AG20443 (cell line): Measurements from ENCODE around the gene RASAL2.
"Not testable (repeated sequence)": the region's sequence is repeated elsewhere in the genome, so short reads cannot be mapped to it uniquely, and the experiment has no call there.

Experiments used
- DNase-seq: peaks from one replicate; pipeline ENCODE4 v3.0.0; 2012; ENCODE audit warnings: low spot score, mixed read lengths

The RASAL2 gene

GRCh38 chr1:178119628-178120027 is 25.7 kb downstream of the RASAL2 start:
- DNase-seq, result no peak

DNA sequence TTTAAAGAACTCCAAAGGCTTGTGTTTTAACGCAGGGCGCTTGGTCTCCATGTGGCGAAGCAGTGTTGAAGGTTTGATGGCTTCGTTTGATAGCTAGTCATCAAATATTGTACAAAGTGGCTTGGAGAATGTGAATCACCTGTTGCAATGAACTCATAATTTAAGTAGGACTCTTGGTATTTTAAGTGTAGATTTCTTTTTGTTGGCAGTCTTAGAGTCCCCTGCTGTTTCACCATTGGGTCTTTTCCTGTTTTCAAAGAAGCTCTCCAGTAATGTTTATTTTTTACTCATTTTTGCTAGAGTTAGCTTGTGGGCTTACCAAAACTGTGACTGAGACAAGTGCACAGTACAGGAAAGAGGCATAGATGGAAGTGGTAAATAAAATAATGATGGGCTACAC is 26.2 kb downstream of the RASAL2 start:
- DNase-seq, result no peak

DNA sequence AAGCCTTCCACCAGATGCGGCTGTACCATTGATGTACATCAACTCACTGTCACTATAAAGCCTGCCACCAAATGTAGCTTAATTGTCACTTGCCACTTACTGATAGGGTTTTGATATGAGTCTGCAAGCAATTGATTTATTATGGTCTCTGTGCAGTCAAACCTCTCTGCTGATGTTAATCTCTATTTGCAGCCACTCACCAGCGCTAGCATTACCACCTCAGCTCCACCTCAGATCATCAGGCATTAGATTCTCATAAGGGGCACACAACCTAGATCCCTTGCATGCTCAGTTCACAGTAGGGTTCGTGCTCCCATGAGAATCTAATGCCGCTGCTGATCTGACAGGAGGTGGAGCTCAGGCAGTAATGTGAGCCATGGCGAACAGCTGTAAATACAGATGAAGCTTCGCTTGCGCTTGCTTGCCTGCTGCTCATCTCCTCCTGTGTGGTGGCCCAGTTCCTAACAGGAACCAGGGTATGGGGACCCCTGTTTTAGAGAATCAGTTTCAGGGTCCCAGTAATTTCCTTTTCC is 26.7 kb downstream of the RASAL2 start:
- not testable (repeated sequence) for DNase-seq

GRCh38 chr1:178121883-178122282 is 28.0 kb downstream of the RASAL2 start:
- DNase-seq, result no peak

DNA sequence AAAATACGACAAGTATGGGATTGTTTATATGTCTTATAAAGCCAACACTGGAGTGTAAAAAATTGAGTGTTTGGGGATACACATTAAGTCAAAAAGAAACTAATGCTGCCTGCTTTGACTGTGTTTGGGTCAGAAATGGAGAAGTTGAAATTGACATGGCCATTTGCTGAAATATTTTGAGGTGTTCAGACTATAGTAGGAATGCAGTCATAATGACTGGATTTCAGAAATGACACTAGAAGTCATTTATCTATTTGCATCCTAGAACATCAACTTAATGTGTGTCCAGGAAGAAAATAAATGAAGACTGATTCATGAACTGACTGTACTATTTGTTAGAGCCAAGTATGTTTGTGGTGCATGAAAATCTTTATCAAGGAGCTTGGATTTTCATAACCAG is 28.4 kb downstream of the RASAL2 start:
- DNase-seq, result no peak

GRCh38 chr1:178124115-178124514 is 30.2 kb downstream of the RASAL2 start:
- no peak for DNase-seq

- no peak for DNase-seq
Measured at GRCh38 chr1:178126261-178126660, 32.4 kb downstream of the RASAL2 start.

DNA sequence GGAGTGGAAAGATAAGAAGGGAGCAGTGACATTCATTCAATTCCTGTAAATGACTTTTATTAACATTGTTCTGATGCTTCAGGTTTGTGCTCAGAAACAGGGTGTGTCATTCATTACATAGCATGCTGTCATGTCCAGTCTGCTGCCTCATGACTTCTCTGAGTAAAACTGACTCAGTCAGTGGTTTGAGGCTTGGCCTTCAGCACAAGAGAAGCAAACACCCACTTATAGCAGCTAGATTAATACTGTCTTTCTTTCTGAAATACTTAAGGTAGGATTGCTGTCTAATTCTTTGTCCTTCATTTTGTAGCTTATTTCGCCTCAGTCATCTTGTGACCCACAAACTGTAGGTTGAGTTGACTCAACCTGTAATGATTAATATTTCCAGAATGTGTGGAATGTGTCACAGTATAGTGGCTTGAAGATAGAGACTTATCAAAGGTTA is 32.9 kb downstream of the RASAL2 start:
- peak; percentile 70 for DNase-seq

DNA sequence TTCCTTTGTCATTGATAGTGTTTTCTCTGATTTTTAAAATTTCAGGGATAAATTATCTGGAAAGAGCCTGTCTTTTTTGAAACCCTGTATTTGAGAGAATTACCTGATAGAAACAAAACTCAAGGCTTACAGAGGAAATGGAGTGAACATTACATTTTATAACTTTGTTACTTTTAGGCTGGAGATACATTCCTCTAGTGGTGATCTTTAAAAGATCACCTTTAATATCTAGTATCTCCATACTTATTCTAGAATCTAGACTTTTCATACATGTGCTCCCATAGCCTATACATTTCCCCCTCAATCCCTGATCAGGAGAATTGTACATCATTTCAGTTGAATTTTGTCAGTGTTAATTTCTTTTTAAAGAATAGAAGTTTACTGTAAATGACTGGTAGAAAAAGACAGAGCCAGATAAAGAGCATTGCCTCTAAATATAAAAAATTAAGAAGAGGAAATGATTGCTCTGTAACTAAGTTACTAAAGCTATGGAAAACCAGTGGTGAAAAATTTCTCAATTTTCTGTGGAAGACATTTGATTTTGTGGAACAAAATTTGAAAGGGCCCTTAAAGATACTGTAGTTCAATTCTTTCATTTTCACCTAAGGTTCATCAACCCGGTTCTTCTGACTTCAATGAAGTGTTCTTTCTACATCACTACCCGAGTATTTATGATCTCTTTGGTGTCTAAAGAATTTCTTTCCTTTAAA is 33.7 kb downstream of the RASAL2 start:
- DNase-seq, result no peak

GRCh38 chr1:178133239-178133989 is 39.5 kb downstream of the RASAL2 start:
- no peak for DNase-seq

GRCh38 chr1:178134061-178134460 is 40.2 kb downstream of the RASAL2 start:
- peak; percentile 61 for DNase-seq

DNA sequence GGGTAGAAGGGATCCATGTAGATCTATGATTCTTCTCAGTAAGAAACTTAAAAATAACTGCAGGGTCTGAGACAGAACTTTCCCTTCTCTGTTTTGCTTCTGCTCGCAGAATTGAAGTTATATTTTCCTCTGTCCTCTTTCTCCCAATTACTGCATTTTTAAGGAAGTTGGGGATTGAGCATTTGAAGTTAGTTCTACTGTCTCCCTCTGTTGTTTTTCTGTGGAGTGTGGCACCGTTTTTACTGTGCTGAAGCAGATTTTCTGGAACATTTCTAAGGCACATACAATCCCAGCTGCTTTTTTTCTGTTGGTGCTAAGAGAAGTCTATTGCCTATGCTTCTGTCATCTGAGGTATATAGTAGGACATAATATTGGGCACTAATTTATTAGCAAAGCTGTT is 43.3 kb downstream of the RASAL2 start:
- DNase-seq, result no peak

GRCh38 chr1:178142806-178143205 is 48.9 kb downstream of the RASAL2 start:
- DNase-seq, result no peak

DNA sequence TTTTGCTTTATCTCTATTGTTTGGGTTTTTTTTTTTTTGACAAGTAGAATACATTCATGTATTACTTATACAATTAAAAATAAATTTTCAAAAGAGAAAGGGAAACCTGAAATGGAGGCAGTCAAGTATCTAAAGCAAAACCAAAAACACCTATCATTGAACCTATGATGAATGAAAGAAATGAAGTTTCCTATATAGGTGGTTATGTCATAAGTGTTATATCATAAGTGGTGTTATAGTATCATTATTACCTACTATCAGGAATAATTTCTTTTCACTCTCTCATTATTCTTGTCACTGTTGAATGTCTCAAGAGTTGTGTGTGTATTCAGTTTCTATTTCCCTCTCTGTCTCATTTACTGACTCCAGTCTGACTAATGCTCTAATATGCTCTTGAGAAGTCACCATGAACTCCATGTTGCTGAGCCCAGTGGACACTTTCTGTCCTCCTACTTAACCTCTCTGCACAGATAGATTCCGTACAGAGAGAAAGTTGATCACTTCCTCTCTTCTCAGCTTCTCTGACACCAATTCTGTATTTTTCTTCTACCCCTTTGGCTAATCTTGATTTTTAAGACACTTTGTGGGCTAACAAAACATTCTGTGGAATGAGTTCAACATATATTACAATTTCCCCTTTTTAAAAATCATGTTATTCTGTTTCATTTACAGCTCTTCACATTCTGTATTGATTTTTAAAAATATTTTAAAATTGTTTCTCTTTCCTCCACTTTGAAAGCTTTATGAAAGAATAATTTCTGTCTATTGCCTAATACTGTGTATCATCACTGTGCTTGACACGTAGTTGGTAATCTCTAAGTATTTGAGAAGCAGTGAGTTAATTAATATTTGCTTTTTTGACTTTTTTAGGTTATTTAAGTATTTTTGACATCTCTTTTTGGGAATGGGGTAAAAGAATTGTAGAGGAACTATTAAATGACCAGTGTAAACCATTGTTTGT is 50.1 kb downstream of the RASAL2 start:
- no peak for DNase-seq

- no peak for DNase-seq
Measured at GRCh38 chr1:178145605-178146004, 51.7 kb downstream of the RASAL2 start.

GRCh38 chr1:178146436-178146835 is 52.5 kb downstream of the RASAL2 start:
- no peak for DNase-seq

- no peak for DNase-seq
Measured at GRCh38 chr1:178150610-178151009, 56.7 kb downstream of the RASAL2 start.

DNA sequence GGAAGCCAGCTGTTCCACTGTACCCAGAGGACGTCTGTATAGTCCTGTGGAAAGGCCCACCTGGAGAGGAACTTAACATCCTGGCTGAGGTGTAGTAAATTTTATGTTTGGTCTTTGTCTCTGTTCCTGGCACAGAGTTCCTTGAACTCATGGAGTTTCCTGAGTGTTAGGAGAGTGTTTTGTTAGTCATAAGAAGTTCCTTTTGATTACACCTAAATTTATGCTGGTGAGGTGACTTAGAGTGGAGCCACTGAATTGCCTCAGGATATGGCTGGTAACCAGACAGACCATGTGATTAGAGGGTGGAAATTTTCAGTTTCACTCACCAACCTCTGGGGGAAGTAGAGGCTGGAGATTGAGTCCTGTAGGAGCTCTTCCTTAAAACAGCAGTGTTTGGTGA is 57.9 kb downstream of the RASAL2 start:
- no peak for DNase-seq

DNA sequence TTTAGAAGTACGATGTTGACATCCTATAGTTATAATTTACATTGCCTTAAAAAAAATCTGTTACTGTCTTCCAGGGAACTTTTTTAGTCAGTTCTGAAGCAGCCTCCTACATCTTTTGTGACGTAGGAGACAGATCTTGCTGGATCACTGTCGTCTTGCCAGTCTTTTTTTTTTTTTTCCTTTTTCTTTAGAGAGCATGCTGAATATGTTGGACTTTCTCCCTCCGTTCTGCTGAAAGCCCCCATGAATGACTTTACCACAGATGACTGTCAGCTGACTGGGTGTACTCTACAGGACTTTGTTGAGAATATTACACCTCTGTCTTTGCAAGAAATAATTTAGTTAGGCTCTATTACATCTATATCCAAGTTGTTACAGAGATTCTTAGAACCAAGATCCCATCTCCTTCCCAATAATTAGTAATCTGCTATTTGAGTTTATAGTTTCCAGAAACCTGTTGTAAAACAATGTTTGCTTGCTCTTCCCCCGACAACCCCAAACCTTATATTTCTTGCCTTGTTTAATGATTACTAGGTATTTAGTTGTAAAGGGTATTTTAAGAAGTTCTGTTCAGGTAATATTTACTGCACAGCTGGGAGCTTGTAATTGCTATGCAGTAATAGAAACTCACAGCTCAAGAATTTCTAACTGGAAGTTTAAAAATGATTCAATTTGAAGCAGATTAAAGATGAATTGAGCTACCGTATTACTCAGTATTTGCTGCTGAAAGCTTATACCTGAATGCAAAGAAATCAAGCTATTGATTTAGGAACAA is 61.8 kb downstream of the RASAL2 start:
- no peak for DNase-seq

GRCh38 chr1:178160736-178161475 is 67.0 kb downstream of the RASAL2 start:
- no peak for DNase-seq

DNA sequence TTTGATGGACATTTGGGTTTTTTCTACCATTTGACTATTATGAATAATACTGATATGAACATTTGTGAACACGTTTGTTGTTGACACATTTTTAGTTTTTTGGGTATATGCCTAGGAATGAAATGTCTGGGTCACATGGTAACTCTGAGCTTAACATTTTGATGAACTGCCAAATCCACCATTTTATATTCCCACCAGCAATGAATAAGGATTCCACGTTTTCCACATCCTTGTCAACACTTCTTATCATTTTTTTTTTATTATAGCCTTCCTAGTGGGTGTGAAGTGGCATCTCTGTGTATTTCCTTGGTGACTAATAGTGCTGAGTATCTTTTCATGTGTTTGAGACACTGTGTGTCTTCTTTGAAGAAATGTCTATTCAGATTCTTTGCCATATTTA is 67.6 kb downstream of the RASAL2 start:
- DNase-seq, result no peak
